HL-60 (cell line): ENCODE results near the gene KIZ.

ENCODE experiments used
- CTCF ChIP-seq: IDR thresholded peaks from one replicate; pipeline ENCODE4 v1.5.1; 2011; ENCODE audit warnings: low read length, control low read depth, inconsistent platforms; ENCODE audit not compliant: insufficient read depth
- GABPA ChIP-seq: IDR thresholded peaks from 2 replicates; pipeline ENCODE4 v1.6.1; 2012; ENCODE audit warnings: low read depth
- POLR2AphosphoS5 ChIP-seq: IDR thresholded peaks from 2 replicates; pipeline ENCODE4 v1.6.1; 2012; ENCODE audit warnings: low read depth
- REST ChIP-seq: IDR thresholded peaks from 2 replicates; pipeline ENCODE4 v1.6.1; 2012; ENCODE audit warnings: low read depth; ENCODE audit not compliant: insufficient replicate concordance

- TF ChIP-seq CTCF: no peak
- TF ChIP-seq POLR2AphosphoS5: no peak
- no peak for TF ChIP-seq GABPA
- no peak for TF ChIP-seq REST
These were observed 104.8 kb downstream of the KIZ start for GRCh38 chr20:21230686-21231085.
